Measurements from ENCODE around the gene CD302.
A peak's percentile ranks its signal among the peaks of the same experiment; 100 is the strongest.
"Not testable (repeated sequence)": the region's sequence is repeated elsewhere in the genome, so short reads cannot be mapped to it uniquely, and the experiment has no call there.

Gene CD302

DNA sequence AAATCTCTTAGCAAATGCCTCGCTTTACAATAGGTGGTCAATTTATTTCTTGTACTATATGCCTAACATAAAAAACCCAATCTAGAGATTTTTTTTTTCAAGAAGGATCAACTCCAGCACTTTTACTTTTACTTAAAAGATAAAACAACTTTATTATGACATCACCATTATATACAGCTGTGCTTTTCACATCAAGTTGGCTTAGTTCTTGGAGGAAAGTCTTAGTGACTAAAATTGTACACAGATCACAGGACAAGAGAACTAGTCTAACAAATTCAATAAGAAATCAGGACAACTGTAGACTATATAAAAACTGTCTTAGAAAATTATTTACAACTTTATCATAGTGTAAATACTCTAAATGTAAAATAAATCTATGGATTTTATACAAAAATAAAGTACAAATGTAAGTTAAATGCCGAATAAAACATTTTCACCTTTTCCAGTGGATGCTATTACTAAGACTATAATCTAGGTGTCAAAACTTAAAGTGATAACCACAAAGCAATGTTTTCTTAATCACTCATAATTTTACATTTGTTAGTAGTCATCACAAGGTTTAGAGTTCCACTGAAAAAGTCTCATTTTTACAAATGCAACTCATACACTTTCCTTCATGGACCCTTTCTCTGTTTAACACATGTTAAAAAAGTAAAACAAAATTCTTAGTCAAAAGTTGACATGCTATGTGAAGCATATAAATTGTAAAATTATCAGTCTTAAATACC, 5.4 kb upstream of the CD302 start:
- Mint-ChIP-seq H3K4me3 (no peak overlapping the region), H3K4me1 (peaks cover 11% of the 10 kb centered on the region), H3K27me3 (peaks cover 11% of the 10 kb centered on the region), H3K9me3 (no peaks in the 10 kb centered on the region), H3K27ac (no peak overlapping the region), H3K36me3 (peaks cover 14% of the 10 kb centered on the region)

DNA sequence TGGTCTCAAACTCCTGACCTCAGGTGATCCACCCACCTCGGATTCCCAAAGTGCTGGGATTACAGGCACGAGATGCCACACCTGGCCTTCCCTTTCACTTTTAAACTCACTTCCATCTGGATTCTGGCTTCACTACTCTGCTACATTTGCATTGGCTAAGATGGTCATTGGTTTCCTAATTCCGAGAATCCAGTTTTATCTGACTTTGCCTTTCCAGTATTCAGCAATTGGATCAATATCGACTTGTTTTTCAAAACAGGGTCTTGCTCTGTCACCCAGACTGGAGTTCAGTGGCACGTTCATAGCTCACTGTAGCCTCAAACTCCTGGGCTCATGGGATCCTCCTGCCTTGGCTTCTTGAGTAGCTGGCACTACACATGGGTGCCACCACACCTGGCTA, 4.7 kb upstream of the CD302 start:
- H3K27me3 Mint-ChIP-seq = peaks cover 12% of the 10 kb centered on the region
- H3K36me3 Mint-ChIP-seq = peaks cover 12% of the 10 kb centered on the region
- H3K4me1 Mint-ChIP-seq = peaks cover 13% of the 10 kb centered on the region
- no peak overlapping the region for H3K27ac Mint-ChIP-seq
- H3K9me3 Mint-ChIP-seq = no peaks in the 10 kb centered on the region
- H3K4me3 Mint-ChIP-seq = no peak overlapping the region

DNA sequence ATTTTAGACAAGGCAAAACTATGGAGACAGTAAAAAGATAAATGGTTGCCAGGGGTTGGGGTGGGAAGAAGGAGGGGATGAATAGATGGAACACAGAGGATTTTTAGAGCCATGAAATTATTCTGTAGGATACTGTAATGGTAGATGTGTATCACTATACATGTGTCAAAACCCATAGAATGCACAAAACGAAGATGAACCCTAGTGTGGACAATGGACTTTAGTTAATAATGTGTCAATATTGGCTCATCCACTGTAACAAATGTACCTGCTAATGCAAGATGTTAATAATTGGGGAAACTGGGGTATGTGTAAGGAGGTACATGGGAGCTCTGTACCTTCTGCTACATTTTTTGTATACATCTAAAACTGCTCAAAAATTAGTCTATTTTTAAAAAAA, 1.8 kb upstream of the CD302 start:
- Mint-ChIP-seq H3K27me3 (peaks cover 14% of the 10 kb centered on the region), H3K36me3 (peaks cover 2% of the 10 kb centered on the region), H3K27ac (no peak overlapping the region), H3K4me3 (no peak overlapping the region), H3K9me3 (no peaks in the 10 kb centered on the region), H3K4me1 (peaks cover 22% of the 10 kb centered on the region)

DNA sequence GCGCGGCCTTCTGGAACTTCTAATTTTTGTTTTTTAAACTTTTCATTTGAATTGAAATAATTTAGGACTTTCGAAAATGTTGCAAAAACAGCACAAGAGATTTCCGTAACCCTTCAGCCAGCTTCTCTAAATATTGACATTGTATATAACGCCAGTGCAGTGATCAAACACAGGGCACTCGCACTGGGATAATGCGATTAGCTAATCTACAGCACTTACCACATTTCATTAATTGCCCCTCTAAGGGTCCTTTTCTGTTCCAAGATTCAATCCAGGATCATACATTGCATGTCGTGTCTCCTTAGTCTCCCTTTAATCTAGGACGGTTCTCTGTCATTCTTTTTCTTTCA, 343 bp upstream of the CD302 start:
- H3K9me3 Mint-ChIP-seq = no peaks in the 10 kb centered on the region
- H3K27me3 Mint-ChIP-seq = peaks cover 14% of the 10 kb centered on the region
- no peak overlapping the region for H3K27ac Mint-ChIP-seq
- H3K36me3 Mint-ChIP-seq = peaks cover 2% of the 10 kb centered on the region
- H3K4me3 Mint-ChIP-seq = peak overlapping the region; percentile 84
- peaks cover 22% of the 10 kb centered on the region for H3K4me1 Mint-ChIP-seq

DNA sequence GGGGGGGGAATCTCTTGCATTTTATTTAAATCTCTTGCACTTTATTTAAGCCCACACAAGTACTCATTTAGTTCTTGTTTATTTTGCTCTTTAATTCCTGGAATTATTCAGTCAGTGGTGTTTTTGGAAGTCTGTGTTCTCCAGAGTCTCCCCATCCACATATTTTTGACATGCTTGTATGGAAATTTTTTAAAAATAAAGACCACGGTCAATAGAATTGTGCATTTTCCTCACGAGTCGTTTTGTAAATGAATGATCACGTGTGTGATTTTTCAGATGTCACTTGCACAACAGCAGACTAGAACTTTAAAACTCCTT, 824 bp downstream of the CD302 start:
- H3K4me1 Mint-ChIP-seq = peaks cover 22% of the 10 kb centered on the region
- H3K27ac Mint-ChIP-seq = no peak overlapping the region
- H3K4me3 Mint-ChIP-seq = peak overlapping the region; percentile 84
- no peaks in the 10 kb centered on the region for H3K9me3 Mint-ChIP-seq
- H3K36me3 Mint-ChIP-seq = no peaks in the 10 kb centered on the region
- H3K27me3 Mint-ChIP-seq = peaks cover 14% of the 10 kb centered on the region

DNA sequence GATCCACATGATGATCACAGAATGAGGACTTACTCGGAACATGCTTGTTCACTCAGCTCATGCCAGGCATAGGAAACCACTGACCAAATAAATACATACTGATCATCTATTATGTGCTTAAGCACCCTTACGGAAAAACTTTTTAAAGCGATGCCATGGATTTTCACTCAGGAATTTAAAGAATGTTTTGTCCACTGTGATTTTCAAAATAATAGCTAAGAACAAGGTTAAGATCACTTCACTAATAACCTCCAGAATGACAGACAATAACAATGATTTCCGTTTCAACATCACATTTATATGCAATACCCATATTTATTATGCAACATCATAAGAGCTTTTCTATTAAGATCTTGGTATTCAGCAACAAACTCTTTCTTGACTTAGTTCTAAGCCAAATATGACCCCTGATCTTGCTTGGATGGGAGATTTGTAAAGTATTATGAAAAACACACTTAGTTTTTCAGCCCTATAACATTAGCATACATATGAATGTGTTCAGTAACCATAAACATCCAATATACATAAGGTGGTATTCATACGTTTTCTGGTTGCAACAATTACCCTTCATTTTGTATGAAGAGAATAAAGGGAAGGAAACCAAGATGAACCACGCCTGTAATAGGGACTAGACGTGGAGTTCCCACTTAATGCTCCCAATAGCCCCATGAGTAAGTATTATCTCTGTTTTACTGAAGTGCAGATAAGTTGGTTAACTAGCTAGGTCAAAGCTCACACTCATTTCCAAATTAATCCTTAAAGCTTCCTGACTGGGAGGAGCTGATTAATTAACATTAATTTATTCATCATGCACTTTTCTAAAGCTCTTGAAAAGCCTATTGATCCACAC, 1.9 kb downstream of the CD302 start:
- Mint-ChIP-seq H3K9me3 (no peaks in the 10 kb centered on the region), H3K27ac (no peak overlapping the region), H3K4me3 (peak overlapping the region; percentile 60), H3K36me3 (no peaks in the 10 kb centered on the region), H3K4me1 (peaks cover 22% of the 10 kb centered on the region), H3K27me3 (peaks cover 12% of the 10 kb centered on the region)

DNA sequence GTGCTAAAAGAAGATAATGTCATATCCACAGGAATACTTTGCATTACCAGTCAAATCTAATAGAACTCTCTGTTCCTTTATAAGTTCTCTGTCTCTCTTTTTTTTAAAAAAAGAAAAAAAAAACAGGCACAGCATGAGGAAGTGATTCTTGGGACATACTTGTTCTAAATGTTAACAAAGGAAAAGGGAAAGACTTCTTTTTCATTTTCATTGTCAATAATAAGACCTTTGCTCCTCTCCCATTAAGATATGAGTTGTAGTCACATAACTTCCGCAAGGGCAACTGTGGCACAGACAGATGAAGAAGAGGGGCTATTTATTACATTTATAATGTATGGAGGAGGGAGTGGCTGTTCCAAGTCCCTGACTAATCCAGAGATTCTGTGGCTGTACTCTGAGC, 4.7 kb downstream of the CD302 start:
- no peaks in the 10 kb centered on the region for H3K36me3 Mint-ChIP-seq
- peaks cover 10% of the 10 kb centered on the region for H3K4me1 Mint-ChIP-seq
- no peak overlapping the region for H3K4me3 Mint-ChIP-seq
- H3K9me3 Mint-ChIP-seq = no peaks in the 10 kb centered on the region
- no peak overlapping the region for H3K27ac Mint-ChIP-seq
- H3K27me3 Mint-ChIP-seq = peaks cover 2% of the 10 kb centered on the region

DNA sequence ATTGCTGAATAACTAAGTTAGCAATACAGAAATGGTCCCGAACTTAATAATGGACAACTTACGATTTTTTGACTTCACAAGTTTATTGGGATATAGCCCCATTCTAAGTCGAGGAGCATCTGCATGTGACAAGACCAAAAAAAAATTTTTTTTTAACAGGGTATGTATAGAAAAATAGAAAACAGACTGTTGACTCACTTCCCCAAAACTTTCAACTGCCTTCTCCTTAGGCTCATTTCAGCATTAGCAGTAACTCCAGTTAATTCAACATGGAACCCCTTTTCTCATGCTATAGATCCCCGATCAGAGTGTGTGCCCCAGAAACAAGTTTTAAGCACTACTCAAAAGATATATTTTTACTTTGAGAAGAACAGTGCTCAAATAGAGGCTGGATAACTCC, 5.4 kb downstream of the CD302 start:
- H3K27ac Mint-ChIP-seq = no peak overlapping the region
- H3K36me3 Mint-ChIP-seq = no peaks in the 10 kb centered on the region
- peaks cover 2% of the 10 kb centered on the region for H3K27me3 Mint-ChIP-seq
- peaks cover 8% of the 10 kb centered on the region for H3K4me1 Mint-ChIP-seq
- H3K9me3 Mint-ChIP-seq = no peaks in the 10 kb centered on the region
- H3K4me3 Mint-ChIP-seq = no peak overlapping the region

DNA sequence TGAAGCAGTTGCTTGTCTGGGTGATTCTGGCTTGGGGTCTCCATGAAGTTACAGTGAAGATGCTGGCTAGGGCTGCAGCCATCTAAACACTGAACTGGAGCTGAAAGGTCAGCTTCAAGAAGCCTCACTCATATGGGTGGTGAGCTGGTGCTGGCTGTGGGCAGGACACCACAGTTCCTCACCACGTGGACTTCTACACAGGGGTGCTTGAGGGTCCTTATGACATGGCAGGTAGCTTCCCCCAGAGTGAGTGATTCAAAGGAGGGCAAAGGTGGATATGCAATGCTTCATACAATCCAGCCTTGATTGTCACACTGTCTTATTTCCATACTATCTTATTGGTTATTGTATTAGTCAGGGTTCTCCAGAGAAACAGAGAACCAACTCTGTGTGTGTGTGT, 6.0 kb downstream of the CD302 start:
- no peaks in the 10 kb centered on the region for H3K27me3 Mint-ChIP-seq
- peaks cover 3% of the 10 kb centered on the region for H3K4me1 Mint-ChIP-seq
- H3K9me3 Mint-ChIP-seq = no peaks in the 10 kb centered on the region
- H3K36me3 Mint-ChIP-seq = no peaks in the 10 kb centered on the region
- no peak overlapping the region for H3K27ac Mint-ChIP-seq
- H3K4me3 Mint-ChIP-seq = no peak overlapping the region

DNA sequence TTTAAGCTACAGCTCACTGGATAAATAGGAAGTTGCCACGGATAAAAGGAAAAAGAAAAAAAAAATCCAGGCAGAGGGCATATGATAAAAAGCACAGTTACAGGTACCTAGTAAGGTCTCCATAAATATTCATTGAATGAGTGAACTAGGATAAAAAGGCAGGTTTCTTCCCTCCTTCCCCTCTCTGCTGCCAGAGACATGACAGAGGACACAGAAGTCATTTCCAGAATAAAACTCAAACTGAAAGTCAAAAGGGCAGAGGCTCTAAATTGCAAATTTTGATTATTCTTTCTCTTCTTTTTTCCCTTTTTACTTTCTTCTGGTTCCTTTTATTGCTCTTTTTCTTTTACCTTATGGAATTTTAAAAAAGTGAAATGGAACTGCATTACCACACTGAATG, 7.7 kb downstream of the CD302 start:
- Mint-ChIP-seq H3K4me1 (no peaks in the 10 kb centered on the region), H3K27me3 (no peaks in the 10 kb centered on the region), H3K36me3 (no peaks in the 10 kb centered on the region), H3K27ac (no peak overlapping the region), H3K9me3 (no peaks in the 10 kb centered on the region), H3K4me3 (no peak overlapping the region)

DNA sequence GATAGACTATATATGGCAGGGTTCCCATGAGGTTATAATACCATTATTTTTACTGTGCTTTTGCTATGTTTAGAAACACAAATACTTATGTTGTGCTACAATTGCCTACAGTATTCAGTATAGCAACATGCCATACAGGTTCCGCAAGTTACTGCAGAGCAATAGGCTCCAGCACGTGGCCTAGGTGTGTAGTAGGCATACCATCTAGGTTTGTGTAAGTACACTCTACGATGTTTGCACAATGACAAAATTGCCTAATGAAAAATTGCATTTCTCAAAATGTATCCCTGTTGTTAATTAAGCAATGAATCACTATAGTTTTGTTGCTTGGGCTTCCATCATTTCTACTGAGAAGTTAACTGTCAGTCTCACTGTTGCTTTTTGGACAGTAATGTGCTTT, 9.8 kb downstream of the CD302 start:
- Mint-ChIP-seq H3K27me3 (no peaks in the 10 kb centered on the region), H3K9me3 (no peaks in the 10 kb centered on the region), H3K27ac (no peak overlapping the region), H3K36me3 (no peaks in the 10 kb centered on the region), H3K4me1 (no peaks in the 10 kb centered on the region), H3K4me3 (no peak overlapping the region)

DNA sequence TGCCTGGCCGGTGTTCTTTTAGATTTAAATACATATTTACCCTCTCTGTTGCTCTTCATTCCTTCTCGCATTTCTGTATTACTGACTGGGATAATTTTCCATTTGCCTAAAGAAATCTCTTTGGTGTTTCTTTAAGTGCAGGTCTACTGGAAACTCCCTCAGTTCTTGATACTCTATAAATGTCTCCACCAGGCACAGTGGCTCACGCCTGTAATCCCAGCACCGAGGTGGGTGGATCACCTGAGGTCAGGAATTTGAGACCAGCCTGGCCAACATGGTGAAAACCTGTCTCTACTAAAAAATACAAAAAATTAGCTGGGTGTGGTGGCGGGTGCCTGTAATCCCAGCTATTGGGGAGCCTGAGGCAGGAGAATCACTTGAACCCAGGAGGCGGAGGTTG, 10.4 kb downstream of the CD302 start:
- H3K27ac Mint-ChIP-seq = peak overlapping the region; percentile 51
- not testable (repeated sequence) for H3K4me3 Mint-ChIP-seq, H3K27me3 Mint-ChIP-seq, H3K4me1 Mint-ChIP-seq, H3K9me3 Mint-ChIP-seq, H3K36me3 Mint-ChIP-seq

DNA sequence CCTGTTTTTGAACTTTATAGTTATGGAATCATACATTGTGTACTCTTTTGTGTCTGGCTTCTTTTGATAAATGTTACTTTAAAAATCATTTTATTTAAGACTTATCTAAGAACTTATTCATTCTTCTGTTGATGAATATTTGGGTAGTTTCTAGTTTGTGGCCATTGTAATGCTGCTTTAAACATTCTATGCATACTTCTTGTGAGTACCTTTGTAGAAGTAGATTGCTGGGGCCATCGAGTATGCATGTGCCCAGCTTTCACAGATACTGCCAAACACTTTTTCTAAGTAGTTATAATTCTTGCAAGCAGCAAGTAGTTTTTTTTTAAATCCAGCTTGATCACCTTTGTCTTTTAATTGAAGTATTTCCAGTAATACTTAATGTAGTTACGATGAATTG, 11.1 kb downstream of the CD302 start:
- Mint-ChIP-seq H3K9me3 (no peaks in the 10 kb centered on the region), H3K27ac (no peak overlapping the region), H3K36me3 (no peaks in the 10 kb centered on the region), H3K27me3 (no peaks in the 10 kb centered on the region), H3K4me3 (no peak overlapping the region), H3K4me1 (no peaks in the 10 kb centered on the region)

DNA sequence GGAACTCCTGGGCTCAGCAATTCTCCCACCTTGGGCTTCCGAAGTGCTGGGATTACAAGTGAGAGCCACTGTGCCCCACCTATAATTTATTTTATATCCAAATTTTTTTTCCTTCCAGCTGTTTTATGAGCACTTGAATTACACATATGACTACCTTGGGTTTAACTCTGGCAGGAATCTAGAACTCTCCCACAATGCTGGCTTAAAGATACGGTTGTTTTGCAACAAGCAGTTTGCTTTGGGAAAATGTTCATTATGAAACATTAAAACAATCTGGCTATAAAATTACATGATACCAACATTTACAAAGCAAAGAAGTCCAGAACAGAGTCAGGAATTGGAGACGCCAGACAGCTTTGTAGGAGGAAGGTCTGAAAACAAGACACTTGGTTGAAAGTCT, 12.8 kb downstream of the CD302 start:
- Mint-ChIP-seq H3K4me1 (no peaks in the 10 kb centered on the region), H3K27ac (no peak overlapping the region), H3K36me3 (no peaks in the 10 kb centered on the region), H3K27me3 (no peaks in the 10 kb centered on the region), H3K9me3 (no peaks in the 10 kb centered on the region), H3K4me3 (no peak overlapping the region)

DNA sequence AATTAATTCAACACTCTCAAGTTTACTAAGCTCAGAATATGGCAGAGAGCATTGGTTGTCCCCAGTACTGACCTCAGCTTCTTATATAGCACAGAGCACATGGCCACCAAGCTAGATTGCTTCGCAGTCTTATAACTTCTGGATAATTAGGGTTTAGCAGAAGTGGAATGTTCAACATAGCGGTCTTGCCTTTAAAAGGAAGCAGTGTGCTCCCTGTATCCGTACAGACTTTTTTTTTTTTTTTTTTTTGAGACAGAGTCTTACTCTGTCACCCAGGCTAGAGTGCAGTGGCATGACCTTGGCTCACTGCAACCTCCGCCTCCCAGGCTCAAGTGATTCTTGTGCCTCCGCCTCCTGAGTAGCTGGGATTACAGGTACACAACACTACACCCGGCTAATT, 13.3 kb downstream of the CD302 start:
- not testable (repeated sequence) for H3K4me3 Mint-ChIP-seq, H3K36me3 Mint-ChIP-seq, H3K4me1 Mint-ChIP-seq, H3K27ac Mint-ChIP-seq, H3K9me3 Mint-ChIP-seq, H3K27me3 Mint-ChIP-seq

DNA sequence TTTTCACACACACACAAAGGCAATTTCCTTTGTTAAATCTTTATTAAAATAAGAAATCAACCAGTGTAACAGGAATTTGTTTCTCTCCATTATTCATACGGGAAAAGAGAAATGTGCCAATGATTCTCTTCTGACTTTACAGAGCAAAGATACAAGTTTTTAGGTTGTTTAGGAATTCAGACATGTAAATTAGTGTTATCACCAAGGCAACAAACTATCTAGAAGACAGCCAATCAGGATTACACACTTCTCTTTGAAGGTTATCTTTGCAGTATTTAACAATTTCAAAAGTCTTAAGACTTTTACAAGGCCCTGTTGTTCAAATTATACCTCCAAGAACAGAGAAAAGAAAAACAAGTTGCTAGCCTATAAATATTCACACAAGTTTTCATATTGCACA, 14.5 kb downstream of the CD302 start:
- peaks cover 4% of the 10 kb centered on the region for H3K4me1 Mint-ChIP-seq
- no peaks in the 10 kb centered on the region for H3K27me3 Mint-ChIP-seq
- no peak overlapping the region for H3K4me3 Mint-ChIP-seq
- no peaks in the 10 kb centered on the region for H3K36me3 Mint-ChIP-seq
- no peak overlapping the region for H3K27ac Mint-ChIP-seq
- H3K9me3 Mint-ChIP-seq = no peaks in the 10 kb centered on the region

DNA sequence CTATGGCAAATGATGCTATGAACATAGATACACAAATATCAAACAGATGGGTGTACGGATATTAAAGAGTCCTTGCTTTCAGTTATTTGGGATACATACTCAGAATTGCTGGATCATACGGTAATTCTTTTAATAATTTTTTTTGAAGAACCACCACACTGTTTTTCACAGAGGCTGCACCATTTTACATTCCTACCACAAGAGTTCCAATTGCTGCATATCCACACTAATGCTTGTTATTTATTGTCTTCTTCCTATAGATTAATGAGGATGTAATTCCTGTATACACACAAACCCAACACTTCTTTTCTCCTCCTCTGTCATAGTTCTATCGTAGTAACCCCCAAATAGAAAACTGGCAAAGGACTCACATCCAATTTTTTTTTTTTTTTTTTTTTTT, 21.7 kb downstream of the CD302 start:
- Mint-ChIP-seq H3K36me3 (peaks cover 4% of the 10 kb centered on the region), H3K27me3 (no peaks in the 10 kb centered on the region), H3K4me3 (no peak overlapping the region), H3K9me3 (no peaks in the 10 kb centered on the region), H3K27ac (no peak overlapping the region), H3K4me1 (peaks cover 7% of the 10 kb centered on the region)
